Fibroblast of lung (primary cell): Measurements from ENCODE around the gene GOLGA1. TPM values are rescaled to one million over a fixed set of nuclear protein-coding genes. Genes with fewer than 3 reads are reported as not detected.

ENCODE experiments used
- DNase-seq, 2 donors: peaks; one replicate each; pipeline versions ENCODE4 v3.0.0 to v3.0.0-alpha.2; 2010; ENCODE audit warnings: low read depth in 2 of 2
- H2AFZ ChIP-seq: 2 replicates; pipeline ENCODE4 v1.5.1; 2012; ENCODE audit warnings: low read length, control low read depth, inconsistent platforms
- H3K27ac ChIP-seq: 2 replicates; pipeline ENCODE4 v1.5.1; 2011; ENCODE audit warnings: low read length, control low read depth; ENCODE audit not compliant: insufficient read depth
- H3K27me3 ChIP-seq: 2 replicates; pipeline ENCODE4 v1.5.1; 2011; ENCODE audit warnings: mild to moderate bottlenecking, low read length; ENCODE audit not compliant: control insufficient read depth, insufficient read depth
- H3K36me3 ChIP-seq: 2 replicates; pipeline ENCODE4 v1.5.1; 2011; ENCODE audit warnings: low read length; ENCODE audit not compliant: control insufficient read depth, insufficient read depth
- H3K4me1 ChIP-seq: 2 replicates; pipeline ENCODE4 v1.5.1; 2011; ENCODE audit warnings: low read length; ENCODE audit not compliant: control insufficient read depth, insufficient read depth; ENCODE audit errors: extremely low read depth
- H3K4me2 ChIP-seq: 2 replicates; pipeline ENCODE4 v1.5.1; 2011; ENCODE audit warnings: low read length, control low read depth; ENCODE audit not compliant: insufficient read depth; ENCODE audit errors: extremely low read depth
- H3K4me3 ChIP-seq, 4 experiments: fragments of 200-600 bp in 1 of 4; sonication (generic) in 1 of 4; replicated peaks in 1 of 4; 2 replicates each; pipeline ENCODE4 v1.5.1; 2011 to 2016; ENCODE audit warnings: low read length in 4 of 4, low read depth in 3 of 4, mild to moderate bottlenecking in 3 of 4, control low read depth in 2 of 4, inconsistent platforms in 1 of 4, mixed read lengths in 1 of 4; ENCODE audit not compliant: insufficient read depth in 1 of 4; ENCODE audit errors: control extremely low read depth in 1 of 4
- H3K79me2 ChIP-seq: 2 replicates; pipeline ENCODE4 v1.5.1; 2012; ENCODE audit warnings: mild to moderate bottlenecking, low read length, inconsistent platforms; ENCODE audit not compliant: control insufficient read depth, insufficient read depth
- H3K9ac ChIP-seq: 2 replicates; pipeline ENCODE4 v1.5.1; 2011; ENCODE audit warnings: mild to moderate bottlenecking, low read length, control low read depth; ENCODE audit not compliant: insufficient read depth
- H3K9me3 ChIP-seq: 2 replicates; pipeline ENCODE4 v1.5.1; 2012; ENCODE audit warnings: low read depth, low read length; ENCODE audit not compliant: control insufficient read depth, insufficient read depth
- H4K20me1 ChIP-seq: 2 replicates; pipeline ENCODE4 v1.5.1; 2011; ENCODE audit warnings: low read length; ENCODE audit not compliant: control insufficient read depth, insufficient read depth; ENCODE audit errors: extremely low read depth
- EZH2 ChIP-seq: IDR thresholded peaks from 2 replicates; pipeline ENCODE4 v1.5.1; 2012; ENCODE audit warnings: low read length, control low read depth, mild to moderate bottlenecking; ENCODE audit errors: missing control alignments
- polyA plus RNA-seq, 2 donors: library from polyadenylated mRNA; depleted of rRNA in 1 of 2; stranded (reverse) in 1 of 2; unstranded in 1 of 2; fragments of >200 nt; gene quantifications; 2 replicates each; pipeline ENCODE4 v1.2.1, GENCODE V29; 2011 to 2012; ENCODE audit warnings: missing spikeins in 1 of 2
- total RNA-seq: library from RNA; depleted of rRNA; stranded (reverse); fragments of >200 nt; gene quantifications from 2 replicates; pipeline ENCODE4 v1.2.1, GENCODE V29; 2014
- TF ChIP-seq, protein P1 (sequence below), 2 donors: IDR thresholded peaks in 1 of 2; conservative IDR thresholded peaks in 1 of 2; 1 replicate in 1 of 2; 2 replicates in 1 of 2; pipeline ENCODE4 v1.5.1; 2011 to 2012; ENCODE audit warnings: low read length in 2 of 2, control low read depth in 1 of 2, inconsistent platforms in 1 of 2, low read depth in 1 of 2, mild to moderate bottlenecking in 1 of 2

Gene GOLGA1
- total and polyA plus RNA-seq, 2 donors (not counting 1 experiment from before 2014, with no cell fraction given) = 12.0 to 15.9 TPM

DNA sequence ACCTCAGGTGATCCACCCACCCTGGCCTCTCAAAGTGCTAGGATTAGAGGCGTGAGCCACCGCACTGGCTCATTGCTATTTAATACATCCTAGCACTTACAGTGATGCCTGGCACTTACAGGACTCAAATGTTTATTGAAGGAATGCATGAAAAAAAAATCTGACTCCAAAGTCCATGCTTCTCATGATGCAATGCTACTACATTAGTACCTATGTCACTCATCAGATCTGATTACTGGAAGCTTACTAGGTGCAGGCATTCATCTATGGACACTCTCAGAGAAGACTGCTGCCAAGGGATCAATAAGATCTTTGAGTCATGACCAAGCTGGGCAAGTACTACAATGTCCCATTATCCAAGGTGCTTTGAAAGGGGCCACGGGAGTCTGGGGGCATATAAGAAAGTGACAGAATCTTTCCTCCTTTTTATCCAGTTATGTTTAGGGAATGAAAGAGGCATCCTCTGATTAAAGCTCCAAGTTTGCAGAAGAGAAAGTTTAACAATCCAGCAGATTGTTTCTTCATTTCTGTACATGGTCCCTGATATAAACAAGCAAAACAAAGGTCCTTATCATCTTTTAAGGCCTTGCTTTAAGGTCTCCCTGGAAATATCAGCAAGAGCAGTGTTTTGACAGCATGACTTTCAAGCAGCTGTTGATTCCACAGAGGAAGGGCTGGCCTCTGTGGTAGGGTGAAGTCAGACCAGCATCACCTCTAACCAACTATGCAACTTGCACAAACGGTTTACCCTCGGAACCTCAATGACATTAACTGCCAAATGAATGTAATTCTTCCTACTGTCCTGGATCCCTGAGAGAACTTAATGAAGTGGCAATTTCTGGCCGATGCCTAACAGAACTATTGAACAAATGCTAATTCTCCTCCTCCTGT is 43.1 kb downstream of the GOLGA1 start:
- Histone ChIP-seq H3K4me2 (no peak overlapping the region), H3K36me3 (peaks cover 9% of the 10 kb centered on the region), H3K4me3 (no peak overlapping the region), H2AFZ (no peak overlapping the region), H4K20me1 (no peaks in the 10 kb centered on the region), H3K27ac (no peak overlapping the region), H3K9me3 (no peaks in the 10 kb centered on the region), H3K9ac (no peak overlapping the region), H3K79me2 (no peaks in the 10 kb centered on the region), H3K27me3 (no peaks in the 10 kb centered on the region), H3K4me1 (no peaks in the 10 kb centered on the region)
- DNase-seq = no peak
- TF ChIP-seq EZH2 = no peak
- TF ChIP-seq, protein P1, sequence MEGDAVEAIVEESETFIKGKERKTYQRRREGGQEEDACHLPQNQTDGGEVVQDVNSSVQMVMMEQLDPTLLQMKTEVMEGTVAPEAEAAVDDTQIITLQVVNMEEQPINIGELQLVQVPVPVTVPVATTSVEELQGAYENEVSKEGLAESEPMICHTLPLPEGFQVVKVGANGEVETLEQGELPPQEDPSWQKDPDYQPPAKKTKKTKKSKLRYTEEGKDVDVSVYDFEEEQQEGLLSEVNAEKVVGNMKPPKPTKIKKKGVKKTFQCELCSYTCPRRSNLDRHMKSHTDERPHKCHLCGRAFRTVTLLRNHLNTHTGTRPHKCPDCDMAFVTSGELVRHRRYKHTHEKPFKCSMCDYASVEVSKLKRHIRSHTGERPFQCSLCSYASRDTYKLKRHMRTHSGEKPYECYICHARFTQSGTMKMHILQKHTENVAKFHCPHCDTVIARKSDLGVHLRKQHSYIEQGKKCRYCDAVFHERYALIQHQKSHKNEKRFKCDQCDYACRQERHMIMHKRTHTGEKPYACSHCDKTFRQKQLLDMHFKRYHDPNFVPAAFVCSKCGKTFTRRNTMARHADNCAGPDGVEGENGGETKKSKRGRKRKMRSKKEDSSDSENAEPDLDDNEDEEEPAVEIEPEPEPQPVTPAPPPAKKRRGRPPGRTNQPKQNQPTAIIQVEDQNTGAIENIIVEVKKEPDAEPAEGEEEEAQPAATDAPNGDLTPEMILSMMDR (conservative IDR thresholded peaks at IDR 0.05 in 1 of 2, IDR thresholded peaks at IDR 0.05 in 1 of 2; ENCODE audit: low read depth in 1 of 2, low read length in 2 of 2) = no peak

DNA sequence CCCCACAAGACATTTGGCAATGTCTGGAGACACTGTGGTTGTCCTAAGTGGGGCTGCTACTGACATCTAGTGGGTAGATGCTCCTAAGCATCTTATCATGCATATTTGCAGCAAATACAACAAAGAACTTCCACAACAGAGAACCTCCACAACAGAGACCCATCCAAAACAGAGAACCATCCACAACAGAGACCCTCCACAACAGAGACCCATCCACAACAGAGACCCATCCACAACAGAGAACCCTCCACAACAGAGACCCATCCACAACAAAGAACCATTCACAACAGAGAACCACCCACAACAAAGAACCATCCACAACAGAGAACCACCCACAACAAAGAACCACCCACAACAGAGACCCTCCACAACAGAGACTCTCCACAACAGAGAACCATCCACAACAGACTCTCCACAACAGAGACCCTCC is 46.1 kb downstream of the GOLGA1 start:
- Histone ChIP-seq H3K27me3 (no peaks in the 10 kb centered on the region), H4K20me1 (no peaks in the 10 kb centered on the region), H3K4me2 (no peak overlapping the region), H2AFZ (no peak overlapping the region), H3K79me2 (no peaks in the 10 kb centered on the region), H3K27ac (no peak overlapping the region), H3K9me3 (no peaks in the 10 kb centered on the region), H3K36me3 (peaks cover 12% of the 10 kb centered on the region), H3K4me1 (no peaks in the 10 kb centered on the region), H3K9ac (no peak overlapping the region), H3K4me3 (no peak overlapping the region)
- peak; percentile 38 to 61 for DNase-seq
- TF ChIP-seq EZH2 = no peak
- TF ChIP-seq, protein P1 (conservative IDR thresholded peaks at IDR 0.05 in 1 of 2, IDR thresholded peaks at IDR 0.05 in 1 of 2; ENCODE audit: low read depth in 1 of 2, low read length in 2 of 2) = peak; percentile 62 to 63

DNA sequence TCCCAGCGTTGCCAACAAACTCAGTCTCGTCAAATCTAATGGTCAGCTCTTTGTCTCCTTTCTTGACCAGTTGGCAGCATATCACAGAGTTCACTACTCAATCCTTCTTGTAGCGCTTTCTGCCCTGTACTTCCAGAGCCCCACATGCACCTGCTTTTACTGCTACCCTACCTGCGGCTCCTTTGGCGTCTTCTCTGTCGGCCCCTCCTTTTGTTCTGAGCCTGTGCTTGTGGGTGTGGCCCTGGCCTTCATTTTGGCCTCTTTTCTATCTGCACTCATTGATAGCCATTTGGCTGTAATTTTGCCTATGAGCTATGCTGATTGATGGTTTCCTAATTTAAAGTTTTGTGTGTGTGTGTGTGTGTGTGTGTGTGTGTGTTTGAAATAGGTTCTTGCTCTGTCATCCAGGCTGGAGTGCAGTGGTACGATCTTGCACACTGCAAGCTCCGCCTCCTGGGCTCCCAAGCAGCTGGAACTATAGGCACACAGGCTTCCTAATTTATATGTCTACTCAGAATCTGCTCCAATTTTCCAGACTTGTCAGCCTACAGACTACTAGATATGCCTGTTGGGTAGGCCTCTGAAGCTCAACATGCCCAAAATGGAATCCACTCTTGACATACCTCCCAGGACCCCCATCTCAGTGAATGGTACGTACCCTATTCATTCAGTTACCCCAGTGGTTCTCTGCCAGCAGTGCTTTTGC is 46.7 kb downstream of the GOLGA1 start:
- no peaks in the 10 kb centered on the region for H3K9me3 ChIP-seq

More for the DNA sequence above, 46.7 kb downstream of the GOLGA1 start:
- H3K4me2 ChIP-seq = no peak overlapping the region
- H3K4me1 ChIP-seq = no peaks in the 10 kb centered on the region
- no peaks in the 10 kb centered on the region for H3K27me3 ChIP-seq
- no peak overlapping the region for H3K9ac ChIP-seq
- no peaks in the 10 kb centered on the region for H4K20me1 ChIP-seq
- no peaks in the 10 kb centered on the region for H3K79me2 ChIP-seq
- peaks cover 10% of the 10 kb centered on the region for H3K36me3 ChIP-seq
- no peak overlapping the region for H2AFZ ChIP-seq
- H3K4me3 ChIP-seq = no peak overlapping the region
- no peak for TF ChIP-seq EZH2
- TF ChIP-seq, protein P1 (conservative IDR thresholded peaks at IDR 0.05 in 1 of 2, IDR thresholded peaks at IDR 0.05 in 1 of 2; ENCODE audit: low read depth in 1 of 2, low read length in 2 of 2) = no peak
- no peak overlapping the region for H3K27ac ChIP-seq
- no peak for DNase-seq
